GM18870 (cell line): ENCODE measurements around the gene LIPN.

ENCODE experiments used
- ATAC-seq: cut with Tn5 transposase; IDR thresholded peaks from one replicate; pipeline ENCODE4 v1.9.1; 2021; ENCODE audit warnings: moderate library complexity; ENCODE audit not compliant: unreplicated experiment

Gene LIPN

GRCh38 chr10:88783724-88784123, 23.9 kb downstream of the LIPN start:
- ATAC-seq, result no peak

GRCh38 chr10:88786032-88786770, 26.4 kb downstream of the LIPN start:
- no peak for ATAC-seq

- ATAC-seq, result no peak
Observed at GRCh38 chr10:88787463-88787862, 27.6 kb downstream of the LIPN start.

GRCh38 chr10:88788924-88789323, 29.1 kb downstream of the LIPN start:
- no peak for ATAC-seq

- ATAC-seq, result no peak
Observed at GRCh38 chr10:88791924-88792323, 32.1 kb downstream of the LIPN start.

GRCh38 chr10:88792661-88793060, 32.8 kb downstream of the LIPN start:
- no peak for ATAC-seq

- ATAC-seq, result no peak
Observed at GRCh38 chr10:88793712-88794299, 34.0 kb downstream of the LIPN start.

GRCh38 chr10:88794731-88795130, 34.9 kb downstream of the LIPN start:
- no peak for ATAC-seq

- ATAC-seq, result no peak
Observed at GRCh38 chr10:88800152-88801125, 40.6 kb downstream of the LIPN start.

GRCh38 chr10:88802523-88803285, 42.9 kb downstream of the LIPN start, which contains the start of gene LIPM:
TSS of gene LIPM (plus strand) at chr10:88802730. CDS start at chr10:88802897, 167 bp downstream.
- ATAC-seq, result no peak

- ATAC-seq, result no peak
Observed at GRCh38 chr10:88803641-88804040, 43.8 kb downstream of the LIPN start.

- no peak for ATAC-seq
Observed at GRCh38 chr10:88804083-88804812, 44.4 kb downstream of the LIPN start.

GRCh38 chr10:88805361-88805760, 45.5 kb downstream of the LIPN start:
- no peak for ATAC-seq

- ATAC-seq, result no peak
Observed at GRCh38 chr10:88805924-88806323, 46.1 kb downstream of the LIPN start.

- ATAC-seq, result no peak
Observed at GRCh38 chr10:88809621-88810020, 49.8 kb downstream of the LIPN start.

GRCh38 chr10:88810196-88810961, 50.6 kb downstream of the LIPN start:
- ATAC-seq, result no peak

GRCh38 chr10:88813200-88813599, 53.4 kb downstream of the LIPN start:
- ATAC-seq, result no peak

GRCh38 chr10:88819290-88819689, 59.5 kb downstream of the LIPN start:
- ATAC-seq, result no peak

GRCh38 chr10:88820748-88821401, 61.1 kb downstream of the LIPN start:
- ATAC-seq, result no peak
